ENCODE measurements around the gene NAP1L5.

Gene NAP1L5

DNA sequence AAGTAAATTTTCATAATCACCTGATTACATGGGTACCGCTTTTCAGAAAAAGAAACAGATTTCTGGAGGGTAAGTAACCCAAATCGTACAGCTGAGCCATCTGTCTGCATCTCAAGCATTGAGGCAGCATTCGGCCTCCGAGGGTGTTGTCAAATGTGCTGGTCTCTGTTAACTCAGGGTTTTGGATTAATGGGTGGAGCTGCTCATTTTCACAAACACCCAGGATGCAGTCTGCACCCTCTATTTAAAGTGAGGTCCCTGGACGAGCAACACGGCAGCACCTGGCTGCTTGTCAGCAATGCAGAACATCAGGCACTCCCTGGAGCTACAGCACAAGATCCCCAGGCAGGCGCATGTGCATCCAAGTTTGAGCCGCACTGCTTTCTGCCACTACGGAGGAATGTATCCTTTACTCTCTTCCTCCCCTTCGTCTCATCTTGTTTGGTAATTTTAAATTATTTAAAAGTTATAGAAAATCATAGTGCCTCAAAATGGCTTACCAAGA is 24.7 kb upstream of the NAP1L5 start:
- peaks cover 28% of the 10 kb centered on the region; the same call in 1 of the 2 replicates for H3K36me3 ChIP-seq (ENCODE audit: insufficient read depth, low read length)
- H3F3A ChIP-seq (ENCODE audit: low read depth), result no peaks in the 10 kb centered on the region
- TF ChIP-seq EZH2phosphoT487 (IDR thresholded peaks at IDR 0.05; ENCODE audit: borderline replicate concordance), result no peak
- TF ChIP-seq, protein P1, sequence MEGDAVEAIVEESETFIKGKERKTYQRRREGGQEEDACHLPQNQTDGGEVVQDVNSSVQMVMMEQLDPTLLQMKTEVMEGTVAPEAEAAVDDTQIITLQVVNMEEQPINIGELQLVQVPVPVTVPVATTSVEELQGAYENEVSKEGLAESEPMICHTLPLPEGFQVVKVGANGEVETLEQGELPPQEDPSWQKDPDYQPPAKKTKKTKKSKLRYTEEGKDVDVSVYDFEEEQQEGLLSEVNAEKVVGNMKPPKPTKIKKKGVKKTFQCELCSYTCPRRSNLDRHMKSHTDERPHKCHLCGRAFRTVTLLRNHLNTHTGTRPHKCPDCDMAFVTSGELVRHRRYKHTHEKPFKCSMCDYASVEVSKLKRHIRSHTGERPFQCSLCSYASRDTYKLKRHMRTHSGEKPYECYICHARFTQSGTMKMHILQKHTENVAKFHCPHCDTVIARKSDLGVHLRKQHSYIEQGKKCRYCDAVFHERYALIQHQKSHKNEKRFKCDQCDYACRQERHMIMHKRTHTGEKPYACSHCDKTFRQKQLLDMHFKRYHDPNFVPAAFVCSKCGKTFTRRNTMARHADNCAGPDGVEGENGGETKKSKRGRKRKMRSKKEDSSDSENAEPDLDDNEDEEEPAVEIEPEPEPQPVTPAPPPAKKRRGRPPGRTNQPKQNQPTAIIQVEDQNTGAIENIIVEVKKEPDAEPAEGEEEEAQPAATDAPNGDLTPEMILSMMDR (conservative IDR thresholded peaks at IDR 0.05; ENCODE audit: low read length), result no peak

GRCh38 chr4:88720451-88721428 is 23.1 kb upstream of the NAP1L5 start:
- Histone ChIP-seq H3F3A (ENCODE audit: low read depth) (no peaks in the 10 kb centered on the region), H4K20me1 (ENCODE audit: insufficient read depth, low read length, poor library complexity, severe bottlenecking) (no peaks in the 10 kb centered on the region), H3K79me2 (ENCODE audit: insufficient read depth, low read length) (no peaks in the 10 kb centered on the region), H3K36me3 (ENCODE audit: insufficient read depth, low read length) (peaks cover 25% of the 10 kb centered on the region; the same call in 1 of the 2 replicates), H3K4me2 (ENCODE audit: low read depth, low read length, poor library complexity, severe bottlenecking) (no peak overlapping the region), H3K4me1 (ENCODE audit: insufficient read depth, low read length, poor library complexity, severe bottlenecking) (no peaks in the 10 kb centered on the region), H3K4me3 (ENCODE audit: low read length, poor library complexity, severe bottlenecking) (no peak overlapping the region), H3K9ac (ENCODE audit: low read depth, low read length, poor library complexity, severe bottlenecking) (no peak overlapping the region), H3K9me3 (ENCODE audit: insufficient read depth, low read depth, low read length) (peaks cover 21% of the 10 kb centered on the region; the same call in 1 of the 2 replicates), H2AFZ (ENCODE audit: low read length) (no peak overlapping the region), H3K27me3 (ENCODE audit: insufficient read depth, low read length, poor library complexity, severe bottlenecking) (no peaks in the 10 kb centered on the region), H3K9me2 (replicated peaks; ENCODE audit: low read depth, low read length) (no peaks in the 10 kb centered on the region)
- TF ChIP-seq EZH2phosphoT487 (IDR thresholded peaks at IDR 0.05; ENCODE audit: borderline replicate concordance), result no peak
- TF ChIP-seq, protein P1 (conservative IDR thresholded peaks at IDR 0.05; ENCODE audit: low read length), result no peak

More for the DNA sequence above, 24.7 kb upstream of the NAP1L5 start:
- H4K20me1 ChIP-seq (ENCODE audit: insufficient read depth, low read length, poor library complexity, severe bottlenecking), result no peaks in the 10 kb centered on the region
- H2AFZ ChIP-seq (ENCODE audit: low read length), result no peak overlapping the region
- H3K4me3 ChIP-seq (ENCODE audit: low read length, poor library complexity, severe bottlenecking), result no peak overlapping the region
- H3K4me1 ChIP-seq (ENCODE audit: insufficient read depth, low read length, poor library complexity, severe bottlenecking), result no peaks in the 10 kb centered on the region
- no peaks in the 10 kb centered on the region for H3K9me2 ChIP-seq (replicated peaks; ENCODE audit: low read depth, low read length)
- no peak overlapping the region for H3K4me2 ChIP-seq (ENCODE audit: low read depth, low read length, poor library complexity, severe bottlenecking)
- H3K27me3 ChIP-seq (ENCODE audit: insufficient read depth, low read length, poor library complexity, severe bottlenecking), result no peaks in the 10 kb centered on the region
- no peak overlapping the region for H3K9ac ChIP-seq (ENCODE audit: low read depth, low read length, poor library complexity, severe bottlenecking)
- no peaks in the 10 kb centered on the region for H3K79me2 ChIP-seq (ENCODE audit: insufficient read depth, low read length)
- peaks cover 7% of the 10 kb centered on the region; the same call in 1 of the 2 replicates for H3K9me3 ChIP-seq (ENCODE audit: insufficient read depth, low read depth, low read length)

- TF ChIP-seq, protein P1 (conservative IDR thresholded peaks at IDR 0.05; ENCODE audit: low read length), result no peak
- TF ChIP-seq EZH2phosphoT487 (IDR thresholded peaks at IDR 0.05; ENCODE audit: borderline replicate concordance), result no peak
- H3K4me3 ChIP-seq (ENCODE audit: low read length, poor library complexity, severe bottlenecking), result no peak overlapping the region
- no peaks in the 10 kb centered on the region for H3K4me1 ChIP-seq (ENCODE audit: insufficient read depth, low read length, poor library complexity, severe bottlenecking)
- no peaks in the 10 kb centered on the region for H3K9me2 ChIP-seq (replicated peaks; ENCODE audit: low read depth, low read length)
- peaks cover 21% of the 10 kb centered on the region; the same call in 1 of the 2 replicates for H3K9me3 ChIP-seq (ENCODE audit: insufficient read depth, low read depth, low read length)
- no peak overlapping the region for H2AFZ ChIP-seq (ENCODE audit: low read length)
- no peaks in the 10 kb centered on the region for H3K79me2 ChIP-seq (ENCODE audit: insufficient read depth, low read length)
- no peaks in the 10 kb centered on the region for H4K20me1 ChIP-seq (ENCODE audit: insufficient read depth, low read length, poor library complexity, severe bottlenecking)
- no peak overlapping the region for H3K9ac ChIP-seq (ENCODE audit: low read depth, low read length, poor library complexity, severe bottlenecking)
- H3F3A ChIP-seq (ENCODE audit: low read depth), result no peaks in the 10 kb centered on the region
- peaks cover 21% of the 10 kb centered on the region; the same call in 1 of the 2 replicates for H3K36me3 ChIP-seq (ENCODE audit: insufficient read depth, low read length)
- H3K4me2 ChIP-seq (ENCODE audit: low read depth, low read length, poor library complexity, severe bottlenecking), result no peak overlapping the region
- no peaks in the 10 kb centered on the region for H3K27me3 ChIP-seq (ENCODE audit: insufficient read depth, low read length, poor library complexity, severe bottlenecking)
Observed at GRCh38 chr4:88719381-88719780, 21.8 kb upstream of the NAP1L5 start.
